Mesothelial cell of epicardium (in vitro differentiated cells): Measurements from ENCODE around the gene GRID1. TPM values are rescaled to one million over a fixed set of nuclear protein-coding genes. Genes with fewer than 3 reads are reported as not detected.

Experiments used
- DNase-seq, 2 experiments: peaks; one replicate each; pipeline ENCODE4 v3.0.0; 2021; ENCODE audit warnings: low spot score in 2 of 2; ENCODE audit not compliant: unreplicated experiment in 2 of 2
- H3K27ac Mint-ChIP-seq: 2 replicates; pipeline ENCODE4 v1.8.0; 2021; ENCODE audit warnings: mixed read lengths
- H3K27me3 Mint-ChIP-seq: 2 replicates; pipeline ENCODE4 v1.8.0; 2021; ENCODE audit warnings: low read depth, mixed read lengths
- H3K36me3 Mint-ChIP-seq: 2 replicates; pipeline ENCODE4 v1.8.0; 2021; ENCODE audit warnings: mixed read lengths
- H3K4me1 Mint-ChIP-seq: 2 replicates; pipeline ENCODE4 v1.8.0; 2021; ENCODE audit warnings: mixed read lengths
- H3K4me3 Mint-ChIP-seq: 2 replicates; pipeline ENCODE4 v1.8.0; 2021; ENCODE audit warnings: mild to moderate bottlenecking, moderate library complexity, mixed read lengths
- H3K9me3 Mint-ChIP-seq: 2 replicates; pipeline ENCODE4 v1.8.0; 2021; ENCODE audit warnings: mixed read lengths
- total RNA-seq: library from RNA; stranded (reverse); gene quantifications from 3 replicates; pipeline ENCODE4 v1.2.1, GENCODE V29; 2021
- TF ChIP-seq, protein P1 (sequence below): fragments of 200-600 bp; sonication (generic); IDR thresholded peaks from one replicate; pipeline ENCODE4 v1.5.0; 2021; ENCODE audit warnings: antibody characterized with exemption; ENCODE audit not compliant: unreplicated experiment

The GRID1 gene
- total RNA-seq, 1 donor from 2014 or later = 0.22 TPM

DNA sequence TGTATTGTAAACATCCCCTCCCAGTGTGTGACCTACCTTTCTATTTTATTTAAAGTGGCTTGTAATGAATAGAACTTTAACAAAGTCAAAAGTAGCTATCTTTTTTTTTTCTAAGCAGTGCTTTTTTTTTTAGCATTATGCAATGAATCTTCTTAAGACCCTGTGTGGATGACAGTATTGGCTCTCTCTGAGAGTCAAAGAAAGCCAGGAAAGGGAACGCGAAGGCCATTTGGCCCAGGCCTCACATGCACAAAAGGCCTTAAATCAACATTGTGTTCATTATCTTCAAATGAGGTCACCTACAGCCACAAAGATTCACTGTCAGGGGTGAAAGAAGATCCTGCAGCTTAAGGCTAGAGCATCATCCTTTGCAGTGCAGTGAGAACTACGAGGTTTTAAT, 721.5 kb downstream of the GRID1 start:
- TF ChIP-seq, protein P1, sequence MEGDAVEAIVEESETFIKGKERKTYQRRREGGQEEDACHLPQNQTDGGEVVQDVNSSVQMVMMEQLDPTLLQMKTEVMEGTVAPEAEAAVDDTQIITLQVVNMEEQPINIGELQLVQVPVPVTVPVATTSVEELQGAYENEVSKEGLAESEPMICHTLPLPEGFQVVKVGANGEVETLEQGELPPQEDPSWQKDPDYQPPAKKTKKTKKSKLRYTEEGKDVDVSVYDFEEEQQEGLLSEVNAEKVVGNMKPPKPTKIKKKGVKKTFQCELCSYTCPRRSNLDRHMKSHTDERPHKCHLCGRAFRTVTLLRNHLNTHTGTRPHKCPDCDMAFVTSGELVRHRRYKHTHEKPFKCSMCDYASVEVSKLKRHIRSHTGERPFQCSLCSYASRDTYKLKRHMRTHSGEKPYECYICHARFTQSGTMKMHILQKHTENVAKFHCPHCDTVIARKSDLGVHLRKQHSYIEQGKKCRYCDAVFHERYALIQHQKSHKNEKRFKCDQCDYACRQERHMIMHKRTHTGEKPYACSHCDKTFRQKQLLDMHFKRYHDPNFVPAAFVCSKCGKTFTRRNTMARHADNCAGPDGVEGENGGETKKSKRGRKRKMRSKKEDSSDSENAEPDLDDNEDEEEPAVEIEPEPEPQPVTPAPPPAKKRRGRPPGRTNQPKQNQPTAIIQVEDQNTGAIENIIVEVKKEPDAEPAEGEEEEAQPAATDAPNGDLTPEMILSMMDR = no peak
- no peaks in the 10 kb centered on the region for H3K9me3 Mint-ChIP-seq
- H3K36me3 Mint-ChIP-seq = no peaks in the 10 kb centered on the region
- DNase-seq = no peak
- no peak overlapping the region for H3K27ac Mint-ChIP-seq
- H3K4me3 Mint-ChIP-seq = no peak overlapping the region
- no peaks in the 10 kb centered on the region for H3K27me3 Mint-ChIP-seq
- peaks cover 63% of the 10 kb centered on the region for H3K4me1 Mint-ChIP-seq

DNA sequence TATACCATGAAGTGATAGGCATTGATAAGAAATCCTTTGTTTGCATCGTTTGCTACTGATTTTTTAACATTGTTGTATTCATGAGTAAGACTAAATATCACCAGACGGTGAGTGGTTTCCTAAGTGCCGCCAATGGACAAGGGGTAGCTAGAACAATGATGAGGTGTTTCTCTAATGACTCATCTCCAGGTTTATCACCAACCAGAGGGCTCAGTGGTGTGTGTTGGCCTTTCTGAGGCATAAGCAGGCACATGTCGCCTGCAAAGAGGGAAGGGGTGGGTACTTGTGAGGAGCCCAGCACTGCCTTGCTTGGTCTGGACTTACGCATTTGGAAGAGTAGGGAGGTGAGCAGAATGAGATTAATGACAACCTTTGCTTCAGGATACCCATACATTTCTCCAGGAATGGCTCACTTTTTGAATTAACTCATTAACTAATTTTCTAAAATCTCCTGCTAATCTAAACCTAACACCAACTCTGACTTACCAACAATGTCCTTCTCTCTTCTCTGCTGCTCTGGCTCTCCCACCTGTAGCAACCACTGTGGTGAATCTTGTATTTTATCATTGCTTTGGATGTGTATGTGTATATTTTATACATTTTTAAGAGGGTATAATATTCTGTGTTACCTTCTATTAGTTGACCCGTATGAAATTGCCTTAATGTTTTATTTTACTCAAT, 722.6 kb downstream of the GRID1 start:
- Mint-ChIP-seq H3K9me3 (no peaks in the 10 kb centered on the region), H3K4me1 (peaks cover 53% of the 10 kb centered on the region), H3K36me3 (no peaks in the 10 kb centered on the region), H3K27me3 (no peaks in the 10 kb centered on the region), H3K27ac (peak overlapping the region; percentile 53), H3K4me3 (no peak overlapping the region)
- no peak for DNase-seq
- TF ChIP-seq, protein P1 = no peak

- Mint-ChIP-seq H3K9me3 (no peaks in the 10 kb centered on the region), H3K4me1 (peaks cover 46% of the 10 kb centered on the region), H3K27me3 (no peaks in the 10 kb centered on the region), H3K4me3 (no peak overlapping the region), H3K36me3 (no peaks in the 10 kb centered on the region), H3K27ac (peak overlapping the region; percentile 96)
- DNase-seq = no peak
- TF ChIP-seq, protein P1 = no peak
These were observed 723.3 kb downstream of the GRID1 start for GRCh38 chr10:85643171-85643844.

GRCh38 chr10:85642421-85643170, 724.0 kb downstream of the GRID1 start:
- Mint-ChIP-seq H3K4me3 (no peak overlapping the region), H3K36me3 (no peaks in the 10 kb centered on the region), H3K27ac (peak overlapping the region; percentile 96), H3K9me3 (no peaks in the 10 kb centered on the region), H3K4me1 (peaks cover 43% of the 10 kb centered on the region), H3K27me3 (no peaks in the 10 kb centered on the region)
- DNase-seq = no peak
- TF ChIP-seq, protein P1 = no peak

- TF ChIP-seq, protein P1 = no peak
- H3K4me1 Mint-ChIP-seq = peaks cover 43% of the 10 kb centered on the region
- H3K27me3 Mint-ChIP-seq = no peaks in the 10 kb centered on the region
- H3K27ac Mint-ChIP-seq = peak overlapping the region; percentile 96
- DNase-seq = no peak
- no peaks in the 10 kb centered on the region for H3K9me3 Mint-ChIP-seq
- H3K36me3 Mint-ChIP-seq = no peaks in the 10 kb centered on the region
- no peak overlapping the region for H3K4me3 Mint-ChIP-seq
These were observed 724.5 kb downstream of the GRID1 start for GRCh38 chr10:85642082-85642420.
